Panc1 (cell line): ENCODE results near the gene SMARCA2.

Experiments used
- CTCF ChIP-seq: fragments of 450-650 bp; IDR thresholded peaks from 2 replicates; pipeline ENCODE4 v1.5.1; 2017; ENCODE audit warnings: mild to moderate bottlenecking
- POLR2AphosphoS5 ChIP-seq: IDR thresholded peaks from 2 replicates; pipeline ENCODE4 v1.6.1; 2012; ENCODE audit warnings: mild to moderate bottlenecking, low read depth, low read length, moderate library complexity

DNA sequence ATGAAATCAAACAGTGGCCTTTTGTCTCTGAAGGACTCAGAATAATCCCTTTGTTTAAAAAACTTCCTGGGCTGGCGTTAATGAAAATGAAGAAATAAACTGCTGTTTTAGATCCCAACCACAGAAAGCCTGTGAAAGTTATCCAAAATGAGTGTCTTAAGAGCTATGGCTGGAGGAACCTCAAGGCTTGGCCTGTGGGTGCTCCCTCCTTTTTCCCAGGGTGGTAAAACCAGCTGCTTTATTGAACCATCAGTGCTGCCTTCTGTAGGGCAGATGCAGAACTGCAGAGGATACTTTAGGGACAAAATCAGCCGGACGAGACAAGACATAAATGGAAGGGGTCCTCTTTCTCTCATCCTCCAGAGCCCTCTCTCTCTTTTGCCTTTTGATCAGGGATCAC lies 100.9 kb downstream of the SMARCA2 start:
- TF ChIP-seq POLR2AphosphoS5, result no peak
- TF ChIP-seq CTCF, result peak; percentile 36; the same call in 1 of the 2 replicates
